ENCODE measurements around the gene KRT79. TPM values are rescaled to one million over a fixed set of nuclear protein-coding genes. Genes with fewer than 3 reads are reported as not detected.

KRT79 gene
- total RNA-seq, 1 donor from 2014 or later: 0.10 TPM

DNA sequence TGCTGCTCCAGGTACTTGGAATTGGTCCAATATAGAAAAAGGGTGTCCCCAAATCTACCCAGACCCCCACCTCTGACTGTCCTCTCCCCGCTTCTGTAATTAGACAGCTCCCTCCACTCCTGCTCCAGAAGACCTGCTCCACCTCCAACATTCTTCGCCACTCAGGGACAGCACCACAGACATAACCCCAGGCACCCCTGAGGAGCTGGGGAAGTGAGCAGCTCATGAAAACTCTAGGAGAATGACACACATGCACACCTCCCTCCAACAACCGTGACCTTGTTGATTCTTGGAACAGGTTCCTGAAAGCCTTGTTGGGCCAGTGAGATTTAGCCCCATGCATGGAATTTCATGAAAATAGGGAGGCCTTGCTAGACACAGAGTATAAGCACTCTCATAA is 28.4 kb downstream of the KRT79 start:
- Mint-ChIP-seq H3K4me1 (ENCODE audit: low read depth) (peaks cover 4% of the 10 kb centered on the region), H3K9me3 (ENCODE audit: low read depth) (no peaks in the 10 kb centered on the region), H3K4me3 (ENCODE audit: unreplicated experiment) (no peak overlapping the region), H3K27ac (ENCODE audit: unreplicated experiment) (no peak overlapping the region), H3K36me3 (ENCODE audit: low read depth) (no peaks in the 10 kb centered on the region), H3K27me3 (ENCODE audit: low read depth) (peaks cover 55% of the 10 kb centered on the region)
- TF ChIP-seq, protein P1, sequence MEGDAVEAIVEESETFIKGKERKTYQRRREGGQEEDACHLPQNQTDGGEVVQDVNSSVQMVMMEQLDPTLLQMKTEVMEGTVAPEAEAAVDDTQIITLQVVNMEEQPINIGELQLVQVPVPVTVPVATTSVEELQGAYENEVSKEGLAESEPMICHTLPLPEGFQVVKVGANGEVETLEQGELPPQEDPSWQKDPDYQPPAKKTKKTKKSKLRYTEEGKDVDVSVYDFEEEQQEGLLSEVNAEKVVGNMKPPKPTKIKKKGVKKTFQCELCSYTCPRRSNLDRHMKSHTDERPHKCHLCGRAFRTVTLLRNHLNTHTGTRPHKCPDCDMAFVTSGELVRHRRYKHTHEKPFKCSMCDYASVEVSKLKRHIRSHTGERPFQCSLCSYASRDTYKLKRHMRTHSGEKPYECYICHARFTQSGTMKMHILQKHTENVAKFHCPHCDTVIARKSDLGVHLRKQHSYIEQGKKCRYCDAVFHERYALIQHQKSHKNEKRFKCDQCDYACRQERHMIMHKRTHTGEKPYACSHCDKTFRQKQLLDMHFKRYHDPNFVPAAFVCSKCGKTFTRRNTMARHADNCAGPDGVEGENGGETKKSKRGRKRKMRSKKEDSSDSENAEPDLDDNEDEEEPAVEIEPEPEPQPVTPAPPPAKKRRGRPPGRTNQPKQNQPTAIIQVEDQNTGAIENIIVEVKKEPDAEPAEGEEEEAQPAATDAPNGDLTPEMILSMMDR (IDR thresholded peaks at IDR 0.05): no peak
- no peak for DNase-seq (ENCODE audit: low spot score)

DNA sequence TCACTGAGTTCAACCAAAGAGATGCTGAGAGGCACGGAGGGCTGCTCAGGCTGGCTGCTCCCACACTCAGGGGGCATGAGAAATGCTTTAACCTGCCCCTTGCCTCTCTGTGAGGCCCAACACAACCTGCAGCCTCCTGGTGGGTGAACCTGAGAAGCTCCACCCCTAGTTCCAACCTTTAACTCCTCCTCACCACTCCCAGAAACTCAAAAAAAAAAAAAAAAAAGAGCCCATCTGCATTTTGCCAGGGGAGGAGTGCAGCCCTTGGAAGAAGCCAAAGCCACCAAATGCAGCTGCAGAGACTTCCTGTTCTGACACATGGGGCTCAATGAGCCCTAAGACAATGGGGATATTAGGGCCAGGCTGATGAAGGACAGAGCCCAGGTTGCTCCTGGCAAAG is 29.1 kb downstream of the KRT79 start:
- Mint-ChIP-seq H3K4me3 (ENCODE audit: unreplicated experiment) (no peak overlapping the region), H3K9me3 (ENCODE audit: low read depth) (no peaks in the 10 kb centered on the region), H3K4me1 (ENCODE audit: low read depth) (peaks cover 10% of the 10 kb centered on the region), H3K36me3 (ENCODE audit: low read depth) (no peaks in the 10 kb centered on the region), H3K27me3 (ENCODE audit: low read depth) (peaks cover 52% of the 10 kb centered on the region), H3K27ac (ENCODE audit: unreplicated experiment) (no peak overlapping the region)
- DNase-seq (ENCODE audit: low spot score): no peak
- TF ChIP-seq, protein P1 (IDR thresholded peaks at IDR 0.05): no peak

DNA sequence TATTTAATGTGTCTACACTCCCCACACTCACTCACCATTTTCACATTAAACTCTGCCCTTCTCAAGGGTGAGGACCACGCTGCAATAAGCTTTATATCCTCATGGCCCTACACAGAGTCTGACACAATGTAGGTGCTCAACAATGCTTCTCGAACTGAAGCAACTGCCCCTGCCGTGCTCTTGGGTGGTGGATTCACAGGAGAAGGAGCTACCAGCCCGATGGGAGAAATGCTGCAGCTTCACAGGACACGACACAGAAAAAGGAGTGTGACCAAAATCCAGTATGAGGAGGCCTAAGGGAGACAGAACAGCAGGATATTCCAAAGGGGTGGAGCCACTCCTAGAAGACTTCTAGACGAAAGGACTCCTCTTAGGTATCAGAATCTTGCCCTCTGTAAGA is 31.7 kb downstream of the KRT79 start:
- Mint-ChIP-seq H3K4me3 (ENCODE audit: unreplicated experiment) (no peak overlapping the region), H3K36me3 (ENCODE audit: low read depth) (no peaks in the 10 kb centered on the region), H3K27me3 (ENCODE audit: low read depth) (peaks cover 31% of the 10 kb centered on the region), H3K27ac (ENCODE audit: unreplicated experiment) (no peak overlapping the region), H3K4me1 (ENCODE audit: low read depth) (peaks cover 10% of the 10 kb centered on the region), H3K9me3 (ENCODE audit: low read depth) (no peaks in the 10 kb centered on the region)
- DNase-seq (ENCODE audit: low spot score): no peak
- TF ChIP-seq, protein P1 (IDR thresholded peaks at IDR 0.05): no peak

DNA sequence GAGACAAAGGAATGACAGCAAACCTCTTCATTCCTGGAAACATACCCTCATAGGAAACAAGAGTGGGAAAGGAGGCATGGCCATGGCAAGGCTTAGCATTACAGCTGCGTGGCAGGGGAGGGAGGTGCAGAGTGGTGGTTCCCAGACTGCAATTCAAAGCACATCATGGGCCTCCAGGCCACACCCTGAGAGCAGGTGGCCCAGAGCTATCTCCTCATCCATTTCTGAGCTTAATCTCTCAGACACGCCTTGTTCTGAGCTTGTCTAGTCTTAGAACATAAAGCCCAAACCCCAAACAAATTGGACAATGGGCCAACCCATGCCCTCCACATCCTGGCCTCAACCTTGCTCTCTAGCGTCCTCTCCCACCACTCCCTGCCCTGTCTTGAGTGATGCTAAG is 32.3 kb downstream of the KRT79 start:
- Mint-ChIP-seq H3K36me3 (ENCODE audit: low read depth) (no peaks in the 10 kb centered on the region), H3K27ac (ENCODE audit: unreplicated experiment) (no peak overlapping the region), H3K9me3 (ENCODE audit: low read depth) (no peaks in the 10 kb centered on the region), H3K27me3 (ENCODE audit: low read depth) (peaks cover 27% of the 10 kb centered on the region), H3K4me3 (ENCODE audit: unreplicated experiment) (no peak overlapping the region), H3K4me1 (ENCODE audit: low read depth) (peaks cover 10% of the 10 kb centered on the region)
- DNase-seq (ENCODE audit: low spot score): no peak
- TF ChIP-seq, protein P1 (IDR thresholded peaks at IDR 0.05): no peak

DNA sequence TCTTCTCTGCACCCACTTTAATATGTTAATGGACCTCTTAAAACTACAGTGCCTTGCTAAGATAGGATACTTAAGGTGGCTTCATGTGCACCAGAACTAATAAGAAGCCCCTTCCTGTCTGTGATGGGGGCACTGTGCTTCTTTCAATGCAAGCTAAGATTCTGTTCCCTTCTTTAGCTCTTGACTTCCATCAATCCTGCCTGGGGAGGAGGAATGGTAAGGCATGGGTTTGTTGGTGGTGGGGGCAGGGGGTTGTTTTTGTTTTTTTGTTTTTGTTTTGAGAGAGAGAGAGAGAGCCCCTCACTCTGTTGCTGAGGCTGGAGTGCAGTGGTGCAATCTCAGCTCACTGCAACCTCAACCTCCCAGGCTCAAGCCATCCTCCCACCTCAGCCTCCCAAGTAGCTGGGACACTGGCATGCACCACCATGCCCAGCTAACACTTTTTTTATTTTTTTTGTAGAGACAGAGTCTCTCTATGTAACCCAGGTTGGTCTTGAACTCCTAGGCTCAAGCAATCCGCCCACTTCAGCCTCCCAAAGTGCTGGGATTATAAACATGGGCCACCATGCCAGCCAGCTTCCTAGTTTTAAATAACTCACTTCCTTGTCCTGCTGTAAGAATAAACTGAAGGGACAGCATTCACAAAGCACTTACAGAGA is 33.7 kb downstream of the KRT79 start:
- Mint-ChIP-seq H3K27ac (ENCODE audit: unreplicated experiment) (no peak overlapping the region), H3K4me3 (ENCODE audit: unreplicated experiment) (no peak overlapping the region), H3K4me1 (ENCODE audit: low read depth) (peaks cover 10% of the 10 kb centered on the region), H3K36me3 (ENCODE audit: low read depth) (no peaks in the 10 kb centered on the region), H3K27me3 (ENCODE audit: low read depth) (peaks cover 20% of the 10 kb centered on the region), H3K9me3 (ENCODE audit: low read depth) (no peaks in the 10 kb centered on the region)
- TF ChIP-seq, protein P1 (IDR thresholded peaks at IDR 0.05): no peak
- DNase-seq (ENCODE audit: low spot score): no peak

Measured in chondrocyte (in vitro differentiated cells).